BJ (cell line): ENCODE measurements around the gene ZNF215. TPM values are rescaled to one million over a fixed set of nuclear protein-coding genes. Genes with fewer than 3 reads are reported as not detected.
"Not testable (repeated sequence)": the region's sequence is repeated elsewhere in the genome, so short reads cannot be mapped to it uniquely, and the experiment has no call there.

Experiments used
- CTCF ChIA-PET: fragments of 350-600 bp; formaldehyde crosslinking; extraction: SDS; loops from one replicate; lab custom pipeline; 2021; ENCODE audit warnings: antibody characterized with exemption, inconsistent platforms; lab: Yijun Ruan, JAX
- POLR2A ChIA-PET: fragments of 300-600 bp; sonication (Branson Sonifier 250); formaldehyde crosslinking; extraction: SDS; loops from one replicate; lab custom pipeline; 2021; ENCODE audit warnings: antibody characterized with exemption; lab: Charles Lee
- DNase-seq: peaks from one replicate; pipeline ENCODE4 v3.0.0-alpha.2; 2011; ENCODE audit warnings: low read depth
- H3K27me3 ChIP-seq: 2 replicates; pipeline ENCODE4 v1.6.0; 2011; ENCODE audit warnings: low read length; ENCODE audit not compliant: control insufficient read depth, insufficient read depth
- H3K36me3 ChIP-seq: 2 replicates; pipeline ENCODE4 v1.5.1; 2011; ENCODE audit warnings: low read length; ENCODE audit not compliant: control insufficient read depth, insufficient read depth
- H3K4me3 ChIP-seq: 2 replicates; pipeline ENCODE4 v1.5.1; 2011; ENCODE audit warnings: low read depth, mild to moderate bottlenecking, control low read depth, low read length
- polyA plus RNA-seq: library from polyadenylated mRNA; depleted of rRNA; stranded (reverse); fragments of >200 nt; gene quantifications from 2 replicates; pipeline ENCODE4 v1.2.3, GENCODE V29; 2011
- TF ChIP-seq, protein P1 (sequence below): IDR thresholded peaks from 2 replicates; pipeline ENCODE4 v1.5.1; 2011; ENCODE audit warnings: low read depth, mild to moderate bottlenecking, control low read depth, inconsistent platforms, low read length, moderate library complexity; ENCODE audit not compliant: insufficient read depth

ZNF215 gene
- polyA plus RNA-seq, 1 experiment = 3.4 TPM

GRCh38 chr11:6932145-6932544, 5.9 kb downstream of the ZNF215 start:
- Histone ChIP-seq H3K4me3 (no peak overlapping the region), H3K36me3 (no peaks in the 10 kb centered on the region), H3K27me3 (no peaks in the 10 kb centered on the region)
- POLR2A ChIA-PET = no interaction called here
- CTCF ChIA-PET = no interaction called here
- TF ChIP-seq, protein P1, sequence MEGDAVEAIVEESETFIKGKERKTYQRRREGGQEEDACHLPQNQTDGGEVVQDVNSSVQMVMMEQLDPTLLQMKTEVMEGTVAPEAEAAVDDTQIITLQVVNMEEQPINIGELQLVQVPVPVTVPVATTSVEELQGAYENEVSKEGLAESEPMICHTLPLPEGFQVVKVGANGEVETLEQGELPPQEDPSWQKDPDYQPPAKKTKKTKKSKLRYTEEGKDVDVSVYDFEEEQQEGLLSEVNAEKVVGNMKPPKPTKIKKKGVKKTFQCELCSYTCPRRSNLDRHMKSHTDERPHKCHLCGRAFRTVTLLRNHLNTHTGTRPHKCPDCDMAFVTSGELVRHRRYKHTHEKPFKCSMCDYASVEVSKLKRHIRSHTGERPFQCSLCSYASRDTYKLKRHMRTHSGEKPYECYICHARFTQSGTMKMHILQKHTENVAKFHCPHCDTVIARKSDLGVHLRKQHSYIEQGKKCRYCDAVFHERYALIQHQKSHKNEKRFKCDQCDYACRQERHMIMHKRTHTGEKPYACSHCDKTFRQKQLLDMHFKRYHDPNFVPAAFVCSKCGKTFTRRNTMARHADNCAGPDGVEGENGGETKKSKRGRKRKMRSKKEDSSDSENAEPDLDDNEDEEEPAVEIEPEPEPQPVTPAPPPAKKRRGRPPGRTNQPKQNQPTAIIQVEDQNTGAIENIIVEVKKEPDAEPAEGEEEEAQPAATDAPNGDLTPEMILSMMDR = no peak
- DNase-seq = no peak

- POLR2A ChIA-PET = no interaction called here
- TF ChIP-seq, protein P1 = no peak
- Histone ChIP-seq H3K27me3 (no peaks in the 10 kb centered on the region), H3K4me3 (no peak overlapping the region), H3K36me3 (no peaks in the 10 kb centered on the region; the same call in 1 of the 2 replicates)
- no peak for DNase-seq
- CTCF ChIA-PET = no interaction called here
Measured at GRCh38 chr11:6941970-6942369, 15.7 kb downstream of the ZNF215 start.

GRCh38 chr11:6943131-6943530, 16.9 kb downstream of the ZNF215 start:
- H3K36me3 ChIP-seq = no peaks in the 10 kb centered on the region; the same call in 1 of the 2 replicates
- CTCF ChIA-PET = no interaction called here
- no peaks in the 10 kb centered on the region for H3K27me3 ChIP-seq
- POLR2A ChIA-PET = no interaction called here
- no peak overlapping the region for H3K4me3 ChIP-seq
- no peak for DNase-seq
- TF ChIP-seq, protein P1 = no peak

DNA sequence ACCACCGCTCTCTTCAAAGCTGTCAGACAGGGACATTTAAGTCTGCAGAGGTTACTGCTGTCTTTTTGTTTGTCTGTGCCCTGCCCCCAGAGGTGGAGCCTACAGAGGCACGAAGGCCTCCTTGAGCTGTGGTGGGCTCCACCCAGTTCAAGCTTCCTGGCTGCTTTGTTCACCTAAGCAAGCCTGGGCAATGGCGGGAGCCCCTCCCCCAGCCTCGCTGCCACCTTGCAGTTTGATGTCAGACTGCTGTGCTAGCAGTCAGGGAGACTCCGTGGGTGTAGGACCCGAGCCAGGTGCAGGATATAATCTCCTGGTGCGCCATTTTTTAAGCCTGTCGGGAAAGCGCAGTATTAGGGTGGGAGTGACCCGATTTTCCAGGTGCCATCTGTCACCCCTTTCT, 28.0 kb downstream of the ZNF215 start:
- POLR2A ChIA-PET, CTCF ChIA-PET, H3K4me3 ChIP-seq, H3K36me3 ChIP-seq, DNase-seq, H3K27me3 ChIP-seq: not testable (repeated sequence)

GRCh38 chr11:6962141-6962540, 35.9 kb downstream of the ZNF215 start:
- Histone ChIP-seq H3K4me3 (no peak overlapping the region), H3K27me3 (no peaks in the 10 kb centered on the region), H3K36me3 (no peaks in the 10 kb centered on the region)
- CTCF ChIA-PET = no interaction called here
- no peak for DNase-seq
- TF ChIP-seq, protein P1 = no peak
- POLR2A ChIA-PET = no interaction called here

GRCh38 chr11:6962673-6963072, 36.4 kb downstream of the ZNF215 start:
- TF ChIP-seq, protein P1 = no peak
- ChIA-PET CTCF (no interaction called here), POLR2A (no interaction called here)
- no peaks in the 10 kb centered on the region for H3K36me3 ChIP-seq
- H3K4me3 ChIP-seq = no peak overlapping the region
- no peaks in the 10 kb centered on the region for H3K27me3 ChIP-seq
- no peak for DNase-seq
